Mesothelial cell of epicardium (in vitro differentiated cells): ENCODE measurements around the gene PRKN. TPM values are rescaled to one million over a fixed set of nuclear protein-coding genes. Genes with fewer than 3 reads are reported as not detected.

Source experiments
- DNase-seq, 2 experiments: peaks; one replicate each; pipeline ENCODE4 v3.0.0; 2021; ENCODE audit warnings: low spot score in 2 of 2; ENCODE audit not compliant: unreplicated experiment in 2 of 2
- H3K27ac Mint-ChIP-seq: 2 replicates; pipeline ENCODE4 v1.8.0; 2021; ENCODE audit warnings: mixed read lengths
- H3K27me3 Mint-ChIP-seq: 2 replicates; pipeline ENCODE4 v1.8.0; 2021; ENCODE audit warnings: low read depth, mixed read lengths
- H3K36me3 Mint-ChIP-seq: 2 replicates; pipeline ENCODE4 v1.8.0; 2021; ENCODE audit warnings: mixed read lengths
- H3K4me1 Mint-ChIP-seq: 2 replicates; pipeline ENCODE4 v1.8.0; 2021; ENCODE audit warnings: mixed read lengths
- H3K4me3 Mint-ChIP-seq: 2 replicates; pipeline ENCODE4 v1.8.0; 2021; ENCODE audit warnings: mild to moderate bottlenecking, moderate library complexity, mixed read lengths
- H3K9me3 Mint-ChIP-seq: 2 replicates; pipeline ENCODE4 v1.8.0; 2021; ENCODE audit warnings: mixed read lengths
- CTCF ChIP-seq: fragments of 200-600 bp; sonication (generic); IDR thresholded peaks from one replicate; pipeline ENCODE4 v1.5.0; 2021; ENCODE audit warnings: antibody characterized with exemption; ENCODE audit not compliant: unreplicated experiment
- total RNA-seq: library from RNA; stranded (reverse); gene quantifications from 3 replicates; pipeline ENCODE4 v1.2.1, GENCODE V29; 2021

PRKN gene
- total RNA-seq, 1 donor from 2014 or later = 7.6 TPM

DNA sequence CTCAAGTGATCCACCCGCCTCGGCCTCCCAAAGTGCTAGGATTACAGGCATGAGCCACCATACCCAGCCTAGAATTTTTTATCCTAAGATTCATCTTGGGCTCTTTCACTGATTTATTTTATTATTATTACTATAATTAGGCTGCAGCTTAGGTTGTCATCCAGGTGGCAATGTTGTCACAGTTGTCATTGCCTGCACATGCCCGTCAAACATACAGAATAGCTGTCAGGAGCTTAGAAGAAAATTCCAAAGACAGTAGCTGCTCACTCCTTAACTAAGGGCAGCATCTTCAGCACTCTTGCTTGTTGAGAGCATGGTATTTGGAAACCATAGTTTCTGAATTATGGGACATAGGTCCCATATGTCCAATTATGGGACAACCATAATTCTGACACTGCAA, 1118.8 kb downstream of the PRKN start:
- Mint-ChIP-seq H3K9me3 (peaks cover 31% of the 10 kb centered on the region), H3K27me3 (no peaks in the 10 kb centered on the region), H3K4me3 (no peak overlapping the region), H3K27ac (no peak overlapping the region), H3K4me1 (no peaks in the 10 kb centered on the region), H3K36me3 (no peaks in the 10 kb centered on the region)
- no peak for DNase-seq
- TF ChIP-seq CTCF = no peak

GRCh38 chr6:161607696-161608297, 1119.8 kb downstream of the PRKN start:
- Mint-ChIP-seq H3K9me3 (peaks cover 26% of the 10 kb centered on the region), H3K36me3 (no peaks in the 10 kb centered on the region), H3K27ac (no peak overlapping the region), H3K27me3 (no peaks in the 10 kb centered on the region), H3K4me1 (no peaks in the 10 kb centered on the region), H3K4me3 (no peak overlapping the region)
- DNase-seq = no peak
- TF ChIP-seq CTCF = no peak

- Mint-ChIP-seq H3K4me1 (no peaks in the 10 kb centered on the region), H3K27me3 (no peaks in the 10 kb centered on the region), H3K27ac (no peak overlapping the region), H3K9me3 (peaks cover 13% of the 10 kb centered on the region), H3K4me3 (no peak overlapping the region), H3K36me3 (no peaks in the 10 kb centered on the region)
- no peak for TF ChIP-seq CTCF
- no peak for DNase-seq
Measured at GRCh38 chr6:161602359-161602758, 1125.2 kb downstream of the PRKN start.

DNA sequence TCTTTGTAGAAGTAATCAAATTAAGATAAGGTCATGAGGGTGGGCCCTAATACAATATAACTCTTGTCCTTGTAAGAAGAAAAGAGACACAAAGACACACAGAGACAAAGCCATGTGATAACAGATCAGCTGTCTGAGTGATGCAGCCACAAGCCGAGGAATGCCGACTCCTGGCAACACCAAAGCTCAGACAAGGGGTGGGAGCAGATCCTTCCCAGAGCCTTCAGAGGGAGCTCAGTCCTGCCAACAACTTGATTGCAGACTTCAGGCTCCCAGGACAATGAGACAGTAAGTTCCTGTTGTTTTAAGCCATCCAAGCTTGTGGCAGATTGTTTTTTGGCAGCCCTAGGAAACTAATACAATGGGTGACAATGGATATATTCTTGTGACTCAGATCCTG, 1128.7 kb downstream of the PRKN start:
- Mint-ChIP-seq H3K4me1 (no peaks in the 10 kb centered on the region), H3K27me3 (no peaks in the 10 kb centered on the region), H3K27ac (no peak overlapping the region), H3K4me3 (no peak overlapping the region), H3K36me3 (no peaks in the 10 kb centered on the region), H3K9me3 (peaks cover 16% of the 10 kb centered on the region)
- no peak for DNase-seq
- TF ChIP-seq CTCF = no peak

- no peak for TF ChIP-seq CTCF
- H3K36me3 Mint-ChIP-seq = no peaks in the 10 kb centered on the region
Measured at GRCh38 chr6:161596807-161597520, 1130.6 kb downstream of the PRKN start.

More at GRCh38 chr6:161596807-161597520, 1130.6 kb downstream of the PRKN start:
- no peaks in the 10 kb centered on the region for H3K4me1 Mint-ChIP-seq
- no peak for DNase-seq
- no peak overlapping the region for H3K27ac Mint-ChIP-seq
- no peak overlapping the region for H3K4me3 Mint-ChIP-seq
- H3K27me3 Mint-ChIP-seq = peaks cover 4% of the 10 kb centered on the region
- peaks cover 8% of the 10 kb centered on the region for H3K9me3 Mint-ChIP-seq
